Neural progenitor cell (in vitro differentiated cells): Measurements from ENCODE around the gene IKBKG.

Source experiments
- EZH2 ChIP-seq: fragments of 200-600 bp; sonication (generic); IDR thresholded peaks from 2 replicates; pipeline ENCODE4 v1.6.1; 2017; ENCODE audit warnings: antibody characterized with exemption, mild to moderate bottlenecking, moderate library complexity
- TF ChIP-seq, protein P1 (sequence below): fragments of 200-600 bp; sonication (generic); IDR thresholded peaks from 2 replicates; pipeline ENCODE4 v1.5.1; 2017; ENCODE audit warnings: antibody characterized with exemption, mild to moderate bottlenecking

DNA sequence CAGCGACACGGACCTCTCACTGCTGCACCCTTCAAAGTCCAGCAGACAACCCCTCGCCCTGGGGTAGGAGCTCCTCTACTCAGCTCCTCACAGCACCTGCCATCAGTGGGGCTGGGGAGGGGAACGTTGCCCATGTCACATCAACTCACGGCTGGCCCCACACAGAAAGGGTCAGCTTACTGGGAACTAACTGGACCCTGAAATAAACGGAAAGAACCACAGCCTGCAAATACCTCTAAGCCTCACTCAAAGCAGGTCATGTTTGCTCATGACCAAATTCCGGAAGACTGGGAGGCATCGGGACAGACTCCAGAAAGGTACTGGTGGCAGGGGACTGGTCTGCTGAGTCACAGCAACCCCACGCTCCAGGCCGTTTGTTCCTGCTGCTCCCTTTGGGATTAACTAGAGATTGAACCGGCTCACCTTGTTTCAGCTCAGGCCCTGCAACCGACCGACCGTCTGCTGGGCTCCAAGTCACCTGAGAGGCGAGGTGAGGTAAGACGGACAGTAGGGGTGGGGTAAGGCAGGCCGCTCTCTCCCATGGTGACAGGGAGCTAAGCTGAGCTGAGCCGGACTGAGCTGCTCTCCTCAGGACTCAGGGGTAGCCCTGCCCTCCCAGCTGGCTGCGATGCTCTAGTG, 6.4 kb upstream of the IKBKG start:
- TF ChIP-seq, protein P1, sequence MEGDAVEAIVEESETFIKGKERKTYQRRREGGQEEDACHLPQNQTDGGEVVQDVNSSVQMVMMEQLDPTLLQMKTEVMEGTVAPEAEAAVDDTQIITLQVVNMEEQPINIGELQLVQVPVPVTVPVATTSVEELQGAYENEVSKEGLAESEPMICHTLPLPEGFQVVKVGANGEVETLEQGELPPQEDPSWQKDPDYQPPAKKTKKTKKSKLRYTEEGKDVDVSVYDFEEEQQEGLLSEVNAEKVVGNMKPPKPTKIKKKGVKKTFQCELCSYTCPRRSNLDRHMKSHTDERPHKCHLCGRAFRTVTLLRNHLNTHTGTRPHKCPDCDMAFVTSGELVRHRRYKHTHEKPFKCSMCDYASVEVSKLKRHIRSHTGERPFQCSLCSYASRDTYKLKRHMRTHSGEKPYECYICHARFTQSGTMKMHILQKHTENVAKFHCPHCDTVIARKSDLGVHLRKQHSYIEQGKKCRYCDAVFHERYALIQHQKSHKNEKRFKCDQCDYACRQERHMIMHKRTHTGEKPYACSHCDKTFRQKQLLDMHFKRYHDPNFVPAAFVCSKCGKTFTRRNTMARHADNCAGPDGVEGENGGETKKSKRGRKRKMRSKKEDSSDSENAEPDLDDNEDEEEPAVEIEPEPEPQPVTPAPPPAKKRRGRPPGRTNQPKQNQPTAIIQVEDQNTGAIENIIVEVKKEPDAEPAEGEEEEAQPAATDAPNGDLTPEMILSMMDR: no peak
- TF ChIP-seq EZH2: no peak
